ENCODE data around the gene CHCHD4. TPM values are rescaled to one million over a fixed set of nuclear protein-coding genes. Genes with fewer than 3 reads are reported as not detected.

Gene CHCHD4
- total and polyA plus RNA-seq, 2 of the 8 experiments (the other 6 are each of a cell fraction or from before 2014, with no cell fraction given), result 15.0 to 22.3 TPM

GRCh38 chr3:14132689-14133088 lies 8.0 kb upstream of the CHCHD4 start:
- Histone ChIP-seq H4K8ac (ENCODE audit: extremely low read depth, insufficient read depth, low read length) (no peak overlapping the region), H2BK12ac (ENCODE audit: low read depth, low read length) (no peak overlapping the region), H2BK120ac (replicated peaks; ENCODE audit: low read depth, low read length) (no peak overlapping the region), H2AFZ (ENCODE audit: low read length) (no peak overlapping the region), H3K9ac (replicated peaks in 1 of 4; ENCODE audit: extremely low read depth in 1 of 4, low read depth in 3 of 4, low read length in 3 of 4) (no peak overlapping the region), H3K56ac (replicated peaks; ENCODE audit: insufficient read length, low read depth, low read length) (no peak overlapping the region), H4K5ac (ENCODE audit: insufficient read length, low read depth, low read length) (no peak overlapping the region), H2BK20ac (ENCODE audit: low read length) (no peak overlapping the region), H3K79me2 (ENCODE audit: control insufficient read depth in 1 of 2, insufficient read depth in 2 of 2, low read length in 2 of 2) (peaks cover 1 to 7% of the 10 kb centered on the region in 2 experiments; a peak in 2 of 4 replicates), H3K23ac (ENCODE audit: insufficient read length) (no peak overlapping the region), H3K79me1 (ENCODE audit: low read depth, low read length) (0 out of 2 replicates have a peak, but pooled peaks cover 2% of the 10 kb centered on the region), H3K23me2 (ENCODE audit: low read depth, low read length) (no peaks in the 10 kb centered on the region), H2BK5ac (ENCODE audit: low read depth, low read length) (no peak overlapping the region), H3K4ac (replicated peaks; ENCODE audit: insufficient read length, low read depth, low read length) (no peak overlapping the region), H2AK5ac (ENCODE audit: low read depth, low read length) (no peak overlapping the region), H3K27ac (ENCODE audit: low read depth, low read length) (no peak overlapping the region), H3K14ac (ENCODE audit: insufficient read length) (no peak overlapping the region), H3K4me3 (ENCODE audit: extremely low read depth in 1 of 4, insufficient read depth in 2 of 4, low read depth in 3 of 4, low read length in 4 of 4) (no peak overlapping the region), H4K20me1 (replicated peaks in 1 of 2; ENCODE audit: control insufficient read depth in 1 of 2, insufficient read depth in 2 of 2, low read length in 2 of 2) (peaks cover 0 to 10% of the 10 kb centered on the region in 2 experiments), H3K36me3 (ENCODE audit: control insufficient read depth in 2 of 4, insufficient read depth in 4 of 4, low read length in 3 of 4) (peaks cover 12 to 43% (median 30%) of the 10 kb centered on the region in 4 experiments), H2BK15ac (ENCODE audit: low read length) (no peak overlapping the region), H3K4me2 (ENCODE audit: insufficient read depth in 1 of 2, low read depth in 2 of 2, low read length in 2 of 2) (no peak overlapping the region), H3K9me3 (ENCODE audit: insufficient read depth in 2 of 2, low read depth in 1 of 2, low read length in 1 of 2) (no peaks in the 10 kb centered on the region), H4K91ac (replicated peaks; ENCODE audit: insufficient read length, low read length) (no peak overlapping the region), H3K27me3 (replicated peaks in 1 of 4; ENCODE audit: control insufficient read depth in 3 of 4, extremely low read depth in 1 of 4, insufficient read depth in 3 of 4, low read length in 3 of 4) (no peaks in the 10 kb centered on the region), H3K18ac (ENCODE audit: extremely low read depth, low read length) (no peak overlapping the region), H3K4me1 (replicated peaks in 1 of 4; ENCODE audit: control insufficient read depth in 3 of 4, insufficient read depth in 4 of 4, low read length in 3 of 4) (no peaks in the 10 kb centered on the region)
- CTCF ChIA-PET (ENCODE audit: partially characterized antibody), result interaction anchor here (1.1 to 1.5 kb wide), 2 partner anchors 19 to 237 kb away, joined by 5 to 6 read pairs; no protein-coding TSS in a partner anchor
- 90% methylated on average over 6 of the region's 6 CpGs; no CpG with 5 or more reads in 1 of the 2 experiments for WGBS, 2 experiments (ENCODE audit: extremely low coverage in 1 of 2, insufficient coverage in 1 of 2, insufficient read length in 1 of 2, insufficient replicate concordance in 2 of 2, low coverage in 1 of 2, low lambda C conversion rate in 2 of 2, missing lambda C conversion rate in 1 of 2)
- POLR2A ChIA-PET (ENCODE audit: partially characterized antibody), result interaction anchor here (1.2 kb wide), 1 partner anchor 51 kb away, joined by 3 read pairs; no protein-coding TSS in a partner anchor
- FAIRE-seq (no peak), DNase-seq (ENCODE audit: low read depth in 1 of 2, low spot score in 2 of 2) (no peak)
- TF ChIP-seq, protein P1, sequence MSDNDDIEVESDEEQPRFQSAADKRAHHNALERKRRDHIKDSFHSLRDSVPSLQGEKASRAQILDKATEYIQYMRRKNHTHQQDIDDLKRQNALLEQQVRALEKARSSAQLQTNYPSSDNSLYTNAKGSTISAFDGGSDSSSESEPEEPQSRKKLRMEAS (IDR thresholded peaks at IDR 0.05), result no peak
- TF ChIP-seq SIX5 (IDR thresholded peaks at IDR 0.05; ENCODE audit: low read depth, low read length) (no peak), TCF12 (IDR thresholded peaks at IDR 0.05; ENCODE audit: low read depth, low read length) (no peak), CHD1 (IDR thresholded peaks at IDR 0.05; ENCODE audit: low read depth, low read length) (no peak), RNF2 (IDR thresholded peaks at IDR 0.05; ENCODE audit: borderline replicate concordance, low read depth, low read length, missing control alignments, poor library complexity, severe bottlenecking) (no peak), SP4 (IDR thresholded peaks at IDR 0.05; ENCODE audit: low read length) (no peak), EZH2 (IDR thresholded peaks at IDR 0.05; ENCODE audit: low read depth, low read length, severe bottlenecking) (no peak), CBX8 (IDR thresholded peaks at IDR 0.05; ENCODE audit: borderline replicate concordance, low read depth, low read length) (no peak), ATF2 (IDR thresholded peaks at IDR 0.05; ENCODE audit: low read length) (no peak), SIRT6 (IDR thresholded peaks at IDR 0.05; ENCODE audit: low read length) (no peak)

Measured in H1 (cell line).